Measurements from ENCODE around the gene NUDT16L1. TPM values are rescaled to one million over a fixed set of nuclear protein-coding genes. Genes with fewer than 3 reads are reported as not detected.

NUDT16L1 gene
- total and polyA plus RNA-seq, 9 of the 15 experiments (the other 6 are each of a cell fraction or from before 2014, with no cell fraction given): 1.4 to 37.6 (median 13.7) TPM

DNA sequence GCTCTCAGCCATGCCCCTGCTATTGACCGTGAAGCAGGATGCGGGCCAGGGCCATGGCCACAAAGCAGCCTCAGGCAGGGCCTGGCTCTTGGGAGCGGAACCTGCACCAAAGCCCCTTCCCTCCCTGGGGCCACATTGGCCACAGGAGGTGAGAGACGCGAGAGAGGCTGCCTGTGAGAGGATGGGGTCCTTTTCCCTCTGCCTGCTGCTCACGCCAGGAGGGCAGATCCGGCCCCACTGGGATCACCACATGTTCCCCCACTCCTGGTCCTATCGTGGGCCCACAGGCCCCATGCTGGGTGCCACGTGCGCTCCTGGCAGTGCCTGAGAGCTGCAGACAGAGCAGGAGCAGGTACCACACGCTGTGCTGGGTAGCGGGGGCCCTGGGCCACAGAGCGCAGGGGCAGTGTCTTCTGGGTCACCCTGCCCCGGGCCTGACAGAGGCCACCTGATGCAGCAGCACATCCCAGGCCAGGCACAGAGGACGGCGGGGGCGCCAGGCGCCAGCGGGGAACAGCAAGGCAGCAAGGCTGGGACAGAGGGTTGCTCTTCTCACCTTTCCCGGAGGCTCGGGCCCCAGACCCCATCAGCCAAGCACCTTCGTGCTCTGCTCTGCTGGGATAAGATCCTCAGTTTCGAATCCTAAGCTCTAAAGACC is 9.2 kb upstream of the NUDT16L1 start:
- no peak overlapping the region for H3K27ac ChIP-seq (ENCODE audit: extremely low read depth, low read depth, low read length)
- H3K36me3 ChIP-seq (ENCODE audit: control insufficient read depth, insufficient read depth, low read length): peaks cover 55% of the 10 kb centered on the region; the same call in 2 of the 3 replicates
- in situ Hi-C loops (cut with MboI): no loop called here
- DNase-seq (ENCODE audit: extremely low read depth in 1 of 4, low spot score in 3 of 4): no peak
- no peak overlapping the region for H3K4me3 ChIP-seq
- BruUV-seq (replicated peaks): no TSS peak
- H4K20me1 ChIP-seq (replicated peaks; ENCODE audit: control insufficient read depth, insufficient read depth, low read length): no peaks in the 10 kb centered on the region
- no peak overlapping the region for H3K4me2 ChIP-seq (ENCODE audit: insufficient read depth, low read length)
- TF ChIP-seq FOXA1 (IDR thresholded peaks at IDR 0.05; ENCODE audit: borderline replicate concordance): no peak
- TF ChIP-seq ZBTB8A (IDR thresholded peaks at IDR 0.05; ENCODE audit: partially characterized antibody): no peak
- no peak for TF ChIP-seq ZFP36 (IDR thresholded peaks at IDR 0.05; ENCODE audit: low read depth, low read length, partially characterized antibody)
- no peak for TF ChIP-seq SRSF9 (IDR thresholded peaks at IDR 0.05; ENCODE audit: borderline replicate concordance, low read depth, low read length)
- TF ChIP-seq, protein P1, sequence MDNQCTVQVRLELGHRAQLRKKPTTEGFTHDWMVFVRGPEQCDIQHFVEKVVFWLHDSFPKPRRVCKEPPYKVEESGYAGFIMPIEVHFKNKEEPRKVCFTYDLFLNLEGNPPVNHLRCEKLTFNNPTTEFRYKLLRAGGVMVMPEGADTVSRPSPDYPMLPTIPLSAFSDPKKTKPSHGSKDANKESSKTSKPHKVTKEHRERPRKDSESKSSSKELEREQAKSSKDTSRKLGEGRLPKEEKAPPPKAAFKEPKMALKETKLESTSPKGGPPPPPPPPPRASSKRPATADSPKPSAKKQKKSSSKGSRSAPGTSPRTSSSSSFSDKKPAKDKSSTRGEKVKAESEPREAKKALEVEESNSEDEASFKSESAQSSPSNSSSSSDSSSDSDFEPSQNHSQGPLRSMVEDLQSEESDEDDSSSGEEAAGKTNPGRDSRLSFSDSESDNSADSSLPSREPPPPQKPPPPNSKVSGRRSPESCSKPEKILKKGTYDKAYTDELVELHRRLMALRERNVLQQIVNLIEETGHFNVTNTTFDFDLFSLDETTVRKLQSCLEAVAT (IDR thresholded peaks at IDR 0.05): no peak
- no peak for TF ChIP-seq PML (IDR thresholded peaks at IDR 0.05; ENCODE audit: low read length)
- peak; percentile 43 for TF ChIP-seq POLR2G (IDR thresholded peaks at IDR 0.05; ENCODE audit: low read depth, low read length)
- no peak for TF ChIP-seq COPS2 (conservative IDR thresholded peaks at IDR 0.05)
- TF ChIP-seq XRCC5 (IDR thresholded peaks at IDR 0.05; ENCODE audit: low read depth, low read length): no peak
- no peak for TF ChIP-seq ZNF507 (tag; conservative IDR thresholded peaks at IDR 0.05)
- no peak for TF ChIP-seq MLX (CRISPR knock-in tag; conservative IDR thresholded peaks at IDR 0.05)
- no peak for TF ChIP-seq MCM2 (IDR thresholded peaks at IDR 0.05; ENCODE audit: low read depth)
- TF ChIP-seq RBM22 (IDR thresholded peaks at IDR 0.05; ENCODE audit: low read depth, low read length, poor library complexity, severe bottlenecking): peak; percentile 31
- no peak for TF ChIP-seq PCBP1 (IDR thresholded peaks at IDR 0.05; ENCODE audit: low read depth, low read length, poor library complexity, severe bottlenecking)
- no peak for TF ChIP-seq ZNF263 (CRISPR knock-in tag; IDR thresholded peaks at IDR 0.05; ENCODE audit: borderline replicate concordance)
- TF ChIP-seq, protein P2, sequence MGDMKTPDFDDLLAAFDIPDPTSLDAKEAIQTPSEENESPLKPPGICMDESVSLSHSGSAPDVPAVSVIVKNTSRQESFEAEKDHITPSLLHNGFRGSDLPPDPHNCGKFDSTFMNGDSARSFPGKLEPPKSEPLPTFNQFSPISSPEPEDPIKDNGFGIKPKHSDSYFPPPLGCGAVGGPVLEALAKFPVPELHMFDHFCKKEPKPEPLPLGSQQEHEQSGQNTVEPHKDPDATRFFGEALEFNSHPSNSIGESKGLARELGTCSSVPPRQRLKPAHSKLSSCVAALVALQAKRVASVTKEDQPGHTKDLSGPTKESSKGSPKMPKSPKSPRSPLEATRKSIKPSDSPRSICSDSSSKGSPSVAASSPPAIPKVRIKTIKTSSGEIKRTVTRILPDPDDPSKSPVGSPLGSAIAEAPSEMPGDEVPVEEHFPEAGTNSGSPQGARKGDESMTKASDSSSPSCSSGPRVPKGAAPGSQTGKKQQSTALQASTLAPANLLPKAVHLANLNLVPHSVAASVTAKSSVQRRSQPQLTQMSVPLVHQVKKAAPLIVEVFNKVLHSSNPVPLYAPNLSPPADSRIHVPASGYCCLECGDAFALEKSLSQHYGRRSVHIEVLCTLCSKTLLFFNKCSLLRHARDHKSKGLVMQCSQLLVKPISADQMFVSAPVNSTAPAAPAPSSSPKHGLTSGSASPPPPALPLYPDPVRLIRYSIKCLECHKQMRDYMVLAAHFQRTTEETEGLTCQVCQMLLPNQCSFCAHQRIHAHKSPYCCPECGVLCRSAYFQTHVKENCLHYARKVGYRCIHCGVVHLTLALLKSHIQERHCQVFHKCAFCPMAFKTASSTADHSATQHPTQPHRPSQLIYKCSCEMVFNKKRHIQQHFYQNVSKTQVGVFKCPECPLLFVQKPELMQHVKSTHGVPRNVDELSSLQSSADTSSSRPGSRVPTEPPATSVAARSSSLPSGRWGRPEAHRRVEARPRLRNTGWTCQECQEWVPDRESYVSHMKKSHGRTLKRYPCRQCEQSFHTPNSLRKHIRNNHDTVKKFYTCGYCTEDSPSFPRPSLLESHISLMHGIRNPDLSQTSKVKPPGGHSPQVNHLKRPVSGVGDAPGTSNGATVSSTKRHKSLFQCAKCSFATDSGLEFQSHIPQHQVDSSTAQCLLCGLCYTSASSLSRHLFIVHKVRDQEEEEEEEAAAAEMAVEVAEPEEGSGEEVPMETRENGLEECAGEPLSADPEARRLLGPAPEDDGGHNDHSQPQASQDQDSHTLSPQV (IDR thresholded peaks at IDR 0.05): no peak
- H3K27me3 ChIP-seq (ENCODE audit: control insufficient read depth in 2 of 2, insufficient read depth in 2 of 2, low read length in 2 of 2): no peaks in the 10 kb centered on the region
- no peak overlapping the region for H2AFZ ChIP-seq (ENCODE audit: low read depth, low read length)
- intact Hi-C loops (cut with micrococcal nuclease): no loop called here
- H3K4me1 ChIP-seq (replicated peaks in 1 of 2; ENCODE audit: control insufficient read depth in 2 of 2, insufficient read depth in 2 of 2, low read length in 2 of 2): peaks cover 0 to 52% of the 10 kb centered on the region in 2 experiments; a peak in 2 of 5 replicates
- no peaks in the 10 kb centered on the region for H3K9me3 ChIP-seq (replicated peaks; ENCODE audit: control insufficient read depth, insufficient read depth, low read depth, low read length)
- ChIA-PET POLR2A (interaction anchor here (0.7 kb wide), 1 partner anchor 26 kb away, joined by 3 read pairs; no protein-coding TSS in a partner anchor), CTCF (ENCODE audit: low intra/inter-chr PET ratio) (no interaction called here)
- no peak for FAIRE-seq
- H3K9me1 ChIP-seq (ENCODE audit: control insufficient read depth, insufficient read depth, low read length): no peaks in the 10 kb centered on the region
- 95% methylated on average over 19 of the region's 23 CpGs for WGBS (ENCODE audit: insufficient coverage, low coverage, missing lambda C conversion rate)
- no peak for ATAC-seq
- no peaks in the 10 kb centered on the region for H3K79me2 ChIP-seq (ENCODE audit: control insufficient read depth, insufficient read depth, low read length)
- H3K9ac ChIP-seq (ENCODE audit: insufficient read depth in 1 of 2, low read depth in 2 of 2, low read length in 2 of 2): no peak overlapping the region; a peak in 1 of 4 replicates
